Measurements from ENCODE around the gene HINFP.

The HINFP gene

GRCh38 chr11:119092880-119093842 is 28.2 kb upstream of the HINFP start:
- peak overlapping the region; percentile 99 for H3K9ac ChIP-seq (ENCODE audit: low read depth, low read length)
- H3K36me3 ChIP-seq (ENCODE audit: insufficient read depth, low read length) = peaks cover 68% of the 10 kb centered on the region
- ATAC-seq (ENCODE audit: insufficient read depth, low read depth) (no peak), DNase-seq (peak; percentile 31)
- TF ChIP-seq CTCF (IDR thresholded peaks at IDR 0.05; ENCODE audit: borderline replicate concordance, extremely low read depth, low read length, poor library complexity, severe bottlenecking) = no peak
- TF ChIP-seq EZH2 (IDR thresholded peaks at IDR 0.05; ENCODE audit: borderline replicate concordance, low read depth, low read length, severe bottlenecking) = no peak
- H3K4me3 ChIP-seq (ENCODE audit: low read depth in 1 of 2, low read length in 2 of 2) = peak overlapping the region; percentile 89 to 95
- no peak overlapping the region for H2AFZ ChIP-seq (ENCODE audit: low read depth, low read length)
- no peaks in the 10 kb centered on the region for H3K27me3 ChIP-seq (ENCODE audit: insufficient read depth, low read length, poor library complexity)
- H4K20me1 ChIP-seq (ENCODE audit: insufficient read depth, low read length) = peaks cover 34% of the 10 kb centered on the region
- peaks cover 37% of the 10 kb centered on the region for H3K4me1 ChIP-seq (ENCODE audit: insufficient read depth, low read length)
- H3K79me2 ChIP-seq (ENCODE audit: insufficient read depth, low read length) = peaks cover 50% of the 10 kb centered on the region
- no peaks in the 10 kb centered on the region for H3K9me3 ChIP-seq (ENCODE audit: insufficient read depth, low read length, severe bottlenecking)
- peak overlapping the region; percentile 99 for H3K27ac ChIP-seq (ENCODE audit: low read length)
- H3K4me2 ChIP-seq (ENCODE audit: insufficient read depth, low read length) = peak overlapping the region; percentile 93

GRCh38 chr11:119093942-119094815 is 27.2 kb upstream of the HINFP start:
- no peak overlapping the region for H2AFZ ChIP-seq (ENCODE audit: low read depth, low read length)
- no peaks in the 10 kb centered on the region for H3K27me3 ChIP-seq (ENCODE audit: insufficient read depth, low read length, poor library complexity)
- no peaks in the 10 kb centered on the region for H3K9me3 ChIP-seq (ENCODE audit: insufficient read depth, low read length, severe bottlenecking)
- peak overlapping the region; percentile 99 for H3K27ac ChIP-seq (ENCODE audit: low read length)
- H3K4me1 ChIP-seq (ENCODE audit: insufficient read depth, low read length) = peaks cover 37% of the 10 kb centered on the region
- H3K9ac ChIP-seq (ENCODE audit: low read depth, low read length) = peak overlapping the region; percentile 99
- peaks cover 50% of the 10 kb centered on the region for H3K79me2 ChIP-seq (ENCODE audit: insufficient read depth, low read length)
- no peak for TF ChIP-seq CTCF (IDR thresholded peaks at IDR 0.05; ENCODE audit: borderline replicate concordance, extremely low read depth, low read length, poor library complexity, severe bottlenecking)
- no peak for TF ChIP-seq EZH2 (IDR thresholded peaks at IDR 0.05; ENCODE audit: borderline replicate concordance, low read depth, low read length, severe bottlenecking)
- peaks cover 70% of the 10 kb centered on the region for H3K36me3 ChIP-seq (ENCODE audit: insufficient read depth, low read length)
- H4K20me1 ChIP-seq (ENCODE audit: insufficient read depth, low read length) = peaks cover 34% of the 10 kb centered on the region
- H3K4me2 ChIP-seq (ENCODE audit: insufficient read depth, low read length) = peak overlapping the region; percentile 93
- DNase-seq (peak; percentile 48), ATAC-seq (ENCODE audit: insufficient read depth, low read depth) (no peak)
- peak overlapping the region; percentile 89 to 95 for H3K4me3 ChIP-seq (ENCODE audit: low read depth in 1 of 2, low read length in 2 of 2)

GRCh38 chr11:119094816-119095065 is 26.6 kb upstream of the HINFP start:
- ATAC-seq (ENCODE audit: insufficient read depth, low read depth) = peak; percentile 18
- peaks cover 52% of the 10 kb centered on the region for H3K79me2 ChIP-seq (ENCODE audit: insufficient read depth, low read length)
- H3K36me3 ChIP-seq (ENCODE audit: insufficient read depth, low read length) = peaks cover 73% of the 10 kb centered on the region
- DNase-seq = no peak
- TF ChIP-seq EZH2 (IDR thresholded peaks at IDR 0.05; ENCODE audit: borderline replicate concordance, low read depth, low read length, severe bottlenecking) (no peak), CTCF (IDR thresholded peaks at IDR 0.05; ENCODE audit: borderline replicate concordance, extremely low read depth, low read length, poor library complexity, severe bottlenecking) (peak; percentile 61)
- peak overlapping the region; percentile 89 to 95 for H3K4me3 ChIP-seq (ENCODE audit: low read depth in 1 of 2, low read length in 2 of 2)
- no peaks in the 10 kb centered on the region for H3K9me3 ChIP-seq (ENCODE audit: insufficient read depth, low read length, severe bottlenecking)
- H3K4me2 ChIP-seq (ENCODE audit: insufficient read depth, low read length) = peak overlapping the region; percentile 93
- H3K27me3 ChIP-seq (ENCODE audit: insufficient read depth, low read length, poor library complexity) = no peaks in the 10 kb centered on the region
- peak overlapping the region; percentile 99 for H3K27ac ChIP-seq (ENCODE audit: low read length)
- peak overlapping the region; percentile 53; the same call in 1 of the 2 replicates for H2AFZ ChIP-seq (ENCODE audit: low read depth, low read length)
- peaks cover 42% of the 10 kb centered on the region for H3K4me1 ChIP-seq (ENCODE audit: insufficient read depth, low read length)
- peaks cover 34% of the 10 kb centered on the region for H4K20me1 ChIP-seq (ENCODE audit: insufficient read depth, low read length)
- H3K9ac ChIP-seq (ENCODE audit: low read depth, low read length) = peak overlapping the region; percentile 99

Data from DND-41 (cell line).